GM18951 (cell line): ENCODE data around the gene BAK1.

Experiments used
- POLR2A ChIP-seq: IDR thresholded peaks from 4 replicates; pipeline ENCODE4 v1.6.1; 2011; ENCODE audit warnings: mild to moderate bottlenecking; ENCODE audit not compliant: insufficient read length, insufficient read depth; ENCODE audit errors: extremely low read depth
- in situ Hi-C: fragments of 300-500 bp; cut with MboI; formaldehyde crosslinking; loops from one replicate; pipeline ENCODE4 v1.12.0; 2022; ENCODE audit warnings: low sequenced_read_pairs, mixed read lengths, inconsistent platforms; ENCODE audit not compliant: unreplicated experiment

BAK1 gene

DNA sequence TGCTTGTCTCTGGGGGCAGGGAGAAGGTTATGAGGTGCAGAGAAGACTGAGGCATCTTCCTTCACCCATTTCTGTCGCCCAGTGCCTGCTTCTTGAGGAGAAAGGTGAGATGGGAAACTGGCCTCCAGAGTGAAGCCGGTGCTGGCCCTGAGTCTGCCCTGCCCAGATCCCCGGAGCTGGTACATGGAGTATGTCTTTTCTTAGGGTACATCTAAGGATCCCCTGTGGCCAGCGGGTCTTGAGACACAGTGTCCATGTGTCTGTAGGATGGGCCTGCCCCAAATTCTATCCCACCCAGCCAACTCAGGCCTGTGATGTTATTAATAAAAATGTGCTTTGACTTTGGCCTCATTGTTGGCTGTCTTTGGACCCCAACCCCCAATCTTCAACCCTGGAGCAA lies 8.8 kb upstream of the BAK1 start:
- in situ Hi-C loops = loop anchor here (10.0 kb wide), 1 partner anchor 116 kb away; no protein-coding TSS in a partner anchor

GRCh38 chr6:33587529-33587928 lies 7.5 kb upstream of the BAK1 start:
- in situ Hi-C loops = loop anchor here (10.0 kb wide), 1 partner anchor 117 kb away; no protein-coding TSS in a partner anchor
- TF ChIP-seq POLR2A = no peak

More for the DNA sequence above, 8.8 kb upstream of the BAK1 start:
- TF ChIP-seq POLR2A = no peak

DNA sequence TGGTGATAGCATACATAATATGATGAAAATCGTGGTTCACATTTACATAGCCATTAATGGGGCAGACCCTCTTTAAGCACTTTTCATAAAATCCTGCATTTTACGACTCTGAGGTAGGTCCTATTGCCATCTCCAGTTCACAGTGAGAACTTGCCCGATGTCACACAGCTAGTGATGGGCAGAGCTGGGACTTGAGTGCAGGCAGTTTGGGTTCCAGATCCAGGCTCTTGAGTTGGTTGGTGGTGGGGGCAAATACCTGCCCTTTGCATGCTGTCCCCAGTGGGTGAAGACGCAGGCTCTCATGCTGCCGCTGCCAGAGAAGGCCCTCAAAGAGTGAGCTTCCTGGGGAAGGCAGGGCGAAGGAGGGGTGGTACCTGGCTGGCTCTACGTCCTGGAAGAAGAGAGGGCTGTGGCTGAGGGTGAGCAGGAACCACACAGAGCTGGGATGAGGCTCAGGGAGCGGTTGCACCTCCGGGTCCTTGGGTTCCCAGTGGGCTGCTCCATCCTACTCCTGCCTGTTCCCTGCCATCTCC lies 6.1 kb upstream of the BAK1 start:
- no peak for TF ChIP-seq POLR2A
- in situ Hi-C loops = loop anchor here (10.0 kb wide), 1 partner anchor 119 kb away; no protein-coding TSS in a partner anchor

GRCh38 chr6:33585403-33586107 lies 5.5 kb upstream of the BAK1 start:
- peak; percentile 29 for TF ChIP-seq POLR2A

DNA sequence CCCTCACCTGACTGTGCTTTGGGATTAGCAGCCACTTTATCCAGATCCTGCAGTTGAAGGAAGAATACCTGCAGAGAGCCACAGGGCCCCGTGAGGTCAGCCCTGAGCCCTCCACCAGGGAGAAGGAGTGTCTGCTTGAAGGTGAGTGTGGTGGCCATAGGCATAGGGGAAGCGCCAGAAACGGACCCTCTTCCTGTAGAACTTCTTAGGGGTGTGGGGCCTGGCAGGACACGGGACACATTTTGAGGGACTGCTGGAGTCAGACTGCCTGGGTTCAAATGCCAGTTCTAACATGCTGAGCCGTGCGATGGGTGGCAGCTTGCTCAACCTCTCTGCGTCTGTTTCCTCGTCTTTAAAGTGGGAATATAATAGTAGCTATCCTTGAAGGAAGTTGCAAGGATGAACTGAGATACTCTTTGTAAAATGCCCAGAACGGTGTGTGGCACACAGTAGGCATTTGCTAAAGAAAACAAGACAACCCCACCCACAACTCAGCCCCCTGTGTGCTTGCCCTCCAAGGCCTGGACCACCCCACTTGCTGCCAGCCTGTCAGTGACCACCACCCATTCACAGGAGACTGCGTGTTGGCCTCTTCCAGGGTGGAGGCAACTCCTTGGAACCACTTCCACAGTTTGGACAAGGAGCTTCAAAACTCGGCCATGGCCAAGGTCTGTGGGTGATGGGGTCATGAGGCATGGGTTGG lies 4.8 kb upstream of the BAK1 start:
- TF ChIP-seq POLR2A = no peak
- in situ Hi-C loops = loop anchor here (10.0 kb wide), 1 partner anchor 120 kb away; no protein-coding TSS in a partner anchor

More at GRCh38 chr6:33585403-33586107, 5.5 kb upstream of the BAK1 start:
- in situ Hi-C loops = loop anchor here (10.0 kb wide), 1 partner anchor 119 kb away; no protein-coding TSS in a partner anchor

- in situ Hi-C loops = loop anchor here (10.0 kb wide), 1 partner anchor 121 kb away; no protein-coding TSS in a partner anchor
- no peak for TF ChIP-seq POLR2A
Measured at GRCh38 chr6:33583591-33584155, 3.6 kb upstream of the BAK1 start.

GRCh38 chr6:33581186-33581585 lies 1.1 kb upstream of the BAK1 start:
- TF ChIP-seq POLR2A = no peak
- in situ Hi-C loops = loop anchor here (10.0 kb wide), 1 partner anchor 124 kb away; no protein-coding TSS in a partner anchor

- no peak for TF ChIP-seq POLR2A
- in situ Hi-C loops = no loop called here
Measured at GRCh38 chr6:33578588-33579011, 1.5 kb downstream of the BAK1 start.

DNA sequence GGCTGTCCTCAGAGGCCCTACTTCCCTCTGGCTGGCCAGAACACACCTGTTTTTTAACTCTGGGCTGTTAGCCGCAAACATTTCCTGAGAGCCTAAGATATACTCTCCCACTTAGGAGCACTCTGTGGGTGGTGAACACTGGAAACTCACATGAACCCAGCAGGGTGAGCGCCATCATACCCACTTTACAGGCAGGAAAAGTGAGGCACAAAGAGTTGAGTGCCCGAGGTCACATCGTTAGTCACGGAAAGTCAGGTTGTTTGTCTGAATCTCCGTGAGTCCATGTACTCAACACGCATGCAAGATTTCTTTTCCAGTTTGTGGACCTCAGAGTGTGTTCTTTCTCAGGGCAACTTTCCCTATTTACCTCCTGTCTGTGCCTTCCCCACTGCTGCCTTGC lies 1.9 kb downstream of the BAK1 start:
- in situ Hi-C loops = no loop called here
- TF ChIP-seq POLR2A = no peak

GRCh38 chr6:33577718-33578117 lies 2.4 kb downstream of the BAK1 start:
- in situ Hi-C loops = no loop called here
- no peak for TF ChIP-seq POLR2A

DNA sequence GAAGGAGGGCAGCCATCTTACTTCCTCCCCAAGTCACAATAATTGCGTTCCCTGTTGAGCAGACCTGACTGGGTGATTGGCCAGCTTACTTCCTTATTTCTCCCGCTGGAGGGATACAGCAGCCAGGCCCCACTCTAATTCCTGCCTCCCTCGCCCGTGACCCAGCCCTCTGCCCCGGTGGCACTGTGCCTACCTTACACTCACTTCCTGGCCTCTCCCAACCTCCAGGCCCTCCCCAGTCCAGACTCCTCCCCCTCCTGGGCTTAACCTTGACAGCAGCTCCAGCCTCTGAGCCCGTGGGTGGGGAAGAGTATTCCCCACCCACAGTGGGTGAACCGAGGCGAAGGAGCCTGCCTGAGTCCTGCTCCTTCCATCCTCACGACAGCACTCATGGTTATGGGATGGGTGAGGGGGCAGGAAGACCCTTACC lies 3.0 kb downstream of the BAK1 start:
- no peak for TF ChIP-seq POLR2A
- in situ Hi-C loops = no loop called here

DNA sequence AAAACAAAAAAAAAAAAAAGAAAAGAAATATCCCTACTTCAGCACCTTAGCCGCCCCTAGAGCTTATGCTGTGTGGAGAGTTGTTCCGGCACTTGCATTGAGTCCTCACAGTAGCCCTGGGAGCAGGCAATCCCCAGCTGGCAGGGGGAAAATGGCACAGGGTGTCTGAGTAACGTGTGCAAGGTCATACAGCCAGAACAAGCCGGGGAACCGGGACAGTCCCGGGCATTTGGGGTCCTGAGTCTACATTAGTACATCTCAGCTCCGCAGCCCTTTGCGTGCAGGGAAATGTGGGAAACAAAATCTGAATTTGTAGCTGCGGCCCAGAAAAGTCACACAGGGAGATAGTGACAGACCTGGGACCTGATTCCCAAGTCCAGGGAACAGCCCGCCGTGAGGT lies 3.4 kb downstream of the BAK1 start:
- in situ Hi-C loops = no loop called here
- TF ChIP-seq POLR2A = no peak

GRCh38 chr6:33575211-33575610 lies 4.9 kb downstream of the BAK1 start:
- in situ Hi-C loops = no loop called here
- TF ChIP-seq POLR2A = no peak

DNA sequence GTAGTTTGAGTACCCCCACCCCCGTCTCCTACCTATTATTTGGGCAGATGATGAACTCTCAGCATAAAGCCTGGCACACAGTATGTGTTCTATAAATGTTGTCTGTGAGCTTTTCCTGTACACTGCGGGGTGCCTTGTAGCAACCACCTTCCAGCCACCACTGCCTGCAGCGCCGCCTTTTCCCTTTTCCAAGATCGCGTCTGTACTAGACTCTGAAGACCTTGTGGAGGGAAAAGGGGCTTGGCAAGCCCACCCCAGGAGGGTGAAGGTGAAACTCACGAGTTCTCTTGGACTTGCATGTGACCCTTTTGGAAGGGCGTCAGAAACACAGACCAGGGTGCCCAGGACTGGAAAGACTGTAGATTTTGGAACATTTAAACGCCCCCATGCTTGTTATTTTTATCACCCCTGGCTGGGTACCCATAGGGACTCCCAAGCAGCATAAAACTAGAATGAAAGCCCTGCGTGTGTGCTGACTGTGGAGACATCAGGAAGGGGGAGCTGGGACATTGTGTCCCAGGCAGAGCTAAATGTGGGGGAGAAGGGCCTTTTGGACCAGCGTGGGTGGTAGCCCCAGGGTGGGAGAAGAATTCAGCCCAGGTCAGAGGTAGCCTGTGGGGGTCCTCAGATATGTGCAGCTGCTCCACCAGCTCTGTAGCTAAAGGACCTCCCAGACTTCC lies 8.3 kb downstream of the BAK1 start:
- TF ChIP-seq POLR2A = no peak
- in situ Hi-C loops = no loop called here
